ENCODE data around the gene B9D1.

B9D1 gene

GRCh38 chr17:19316761-19317358 is 45.7 kb downstream of the B9D1 start:
- Histone ChIP-seq H3K27me3 (ENCODE audit: low read depth, low read length) (no peaks in the 10 kb centered on the region), H2AFZ (ENCODE audit: low read depth, low read length) (no peak overlapping the region), H3K36me3 (replicated peaks; ENCODE audit: low read depth, low read length) (no peaks in the 10 kb centered on the region), H3K9me3 (ENCODE audit: insufficient read depth, low read length) (no peaks in the 10 kb centered on the region), H3K9ac (ENCODE audit: low read length) (no peak overlapping the region), H3K4me1 (ENCODE audit: low read length) (no peaks in the 10 kb centered on the region; the same call in 1 of the 2 replicates), H4K20me1 (ENCODE audit: insufficient read depth, low read length) (no peaks in the 10 kb centered on the region), H3K79me2 (ENCODE audit: low read length) (no peaks in the 10 kb centered on the region), H3K27ac (ENCODE audit: low read length) (no peak overlapping the region), H3K4me2 (ENCODE audit: low read length) (no peak overlapping the region), H3K4me3 (ENCODE audit: low read length) (no peak overlapping the region)
- no peak for TF ChIP-seq CTCF (IDR thresholded peaks at IDR 0.05; ENCODE audit: low read depth, low read length)
- no peak for TF ChIP-seq EZH2phosphoT487 (IDR thresholded peaks at IDR 0.05; ENCODE audit: low read depth)

- H3K27me3 ChIP-seq (ENCODE audit: low read depth, low read length), result no peaks in the 10 kb centered on the region
- H3K4me1 ChIP-seq (ENCODE audit: low read length), result no peaks in the 10 kb centered on the region; the same call in 1 of the 2 replicates
- H3K27ac ChIP-seq (ENCODE audit: low read length), result no peak overlapping the region
- no peaks in the 10 kb centered on the region for H3K9me3 ChIP-seq (ENCODE audit: insufficient read depth, low read length)
- no peaks in the 10 kb centered on the region for H4K20me1 ChIP-seq (ENCODE audit: insufficient read depth, low read length)
- H3K9ac ChIP-seq (ENCODE audit: low read length), result no peak overlapping the region
- H3K4me3 ChIP-seq (ENCODE audit: low read length), result no peak overlapping the region
- no peaks in the 10 kb centered on the region for H3K36me3 ChIP-seq (replicated peaks; ENCODE audit: low read depth, low read length)
- H3K4me2 ChIP-seq (ENCODE audit: low read length), result no peak overlapping the region
- no peak overlapping the region for H2AFZ ChIP-seq (ENCODE audit: low read depth, low read length)
- no peaks in the 10 kb centered on the region for H3K79me2 ChIP-seq (ENCODE audit: low read length)
- no peak for TF ChIP-seq CTCF (IDR thresholded peaks at IDR 0.05; ENCODE audit: low read depth, low read length)
- no peak for TF ChIP-seq EZH2phosphoT487 (IDR thresholded peaks at IDR 0.05; ENCODE audit: low read depth)
Measured at GRCh38 chr17:19315104-19315503, 47.4 kb downstream of the B9D1 start.

- no peaks in the 10 kb centered on the region; the same call in 1 of the 2 replicates for H3K4me1 ChIP-seq (ENCODE audit: low read length)
- no peaks in the 10 kb centered on the region for H3K79me2 ChIP-seq (ENCODE audit: low read length)
- no peak for TF ChIP-seq EZH2phosphoT487 (IDR thresholded peaks at IDR 0.05; ENCODE audit: low read depth)
- TF ChIP-seq CTCF (IDR thresholded peaks at IDR 0.05; ENCODE audit: low read depth, low read length), result no peak
- no peaks in the 10 kb centered on the region for H3K36me3 ChIP-seq (replicated peaks; ENCODE audit: low read depth, low read length)
- no peak overlapping the region for H2AFZ ChIP-seq (ENCODE audit: low read depth, low read length)
- H3K27ac ChIP-seq (ENCODE audit: low read length), result no peak overlapping the region
- no peak overlapping the region for H3K4me3 ChIP-seq (ENCODE audit: low read length)
- H3K27me3 ChIP-seq (ENCODE audit: low read depth, low read length), result no peaks in the 10 kb centered on the region
- H4K20me1 ChIP-seq (ENCODE audit: insufficient read depth, low read length), result no peaks in the 10 kb centered on the region
- no peaks in the 10 kb centered on the region for H3K9me3 ChIP-seq (ENCODE audit: insufficient read depth, low read length)
- H3K9ac ChIP-seq (ENCODE audit: low read length), result no peak overlapping the region
- no peak overlapping the region for H3K4me2 ChIP-seq (ENCODE audit: low read length)
Measured at GRCh38 chr17:19313746-19314651, 48.5 kb downstream of the B9D1 start.

GRCh38 chr17:19313066-19313745 is 49.3 kb downstream of the B9D1 start:
- Histone ChIP-seq H3K27ac (ENCODE audit: low read length) (no peak overlapping the region), H3K9me3 (ENCODE audit: insufficient read depth, low read length) (no peaks in the 10 kb centered on the region), H3K4me3 (ENCODE audit: low read length) (no peak overlapping the region), H3K79me2 (ENCODE audit: low read length) (no peaks in the 10 kb centered on the region), H3K36me3 (replicated peaks; ENCODE audit: low read depth, low read length) (no peaks in the 10 kb centered on the region), H3K9ac (ENCODE audit: low read length) (no peak overlapping the region), H3K4me1 (ENCODE audit: low read length) (no peaks in the 10 kb centered on the region; the same call in 1 of the 2 replicates), H3K4me2 (ENCODE audit: low read length) (no peak overlapping the region), H2AFZ (ENCODE audit: low read depth, low read length) (no peak overlapping the region), H3K27me3 (ENCODE audit: low read depth, low read length) (no peaks in the 10 kb centered on the region), H4K20me1 (ENCODE audit: insufficient read depth, low read length) (no peaks in the 10 kb centered on the region)
- TF ChIP-seq EZH2phosphoT487 (IDR thresholded peaks at IDR 0.05; ENCODE audit: low read depth), result no peak

All from OCI-LY3 (cell line).